ACC112 (cell line): ENCODE results near the gene ECE1.

ENCODE experiments used
- H2AFZ ChIP-seq: fragments of 200-600 bp; sonication (generic); one replicate; pipeline ENCODE4 v1.6.0; 2017; ENCODE audit warnings: antibody characterized with exemption, low read length; ENCODE audit not compliant: unreplicated experiment
- H3K27ac ChIP-seq: fragments of 200-600 bp; sonication (generic); 2 replicates; pipeline ENCODE4 v1.5.1; 2014; ENCODE audit warnings: low read depth, mild to moderate bottlenecking, antibody characterized with exemption, low read length, moderate library complexity
- H3K27me3 ChIP-seq: fragments of 200-600 bp; sonication (generic); 2 replicates; pipeline ENCODE4 v1.6.1; 2014; ENCODE audit warnings: mild to moderate bottlenecking, antibody characterized with exemption, low read length, moderate library complexity, mixed read lengths; ENCODE audit not compliant: insufficient read depth
- H3K36me3 ChIP-seq: fragments of 200-600 bp; sonication (generic); 2 replicates; pipeline ENCODE4 v1.6.1; 2016; ENCODE audit warnings: mild to moderate bottlenecking, antibody characterized with exemption, low read length, moderate library complexity, mixed read lengths; ENCODE audit not compliant: insufficient read depth
- H3K4me1 ChIP-seq: fragments of 200-600 bp; sonication (generic); one replicate; pipeline ENCODE4 v1.6.1; 2016; ENCODE audit warnings: low read length, mixed read lengths; ENCODE audit not compliant: insufficient read depth, unreplicated experiment, control insufficient read depth
- H3K4me3 ChIP-seq: fragments of 200-600 bp; sonication (generic); 2 replicates; pipeline ENCODE4 v1.5.1; 2014; ENCODE audit warnings: mild to moderate bottlenecking, low read depth, low read length
- H3K79me2 ChIP-seq: fragments of 200-600 bp; sonication (generic); one replicate; pipeline ENCODE4 v1.6.0; 2016; ENCODE audit warnings: low read length; ENCODE audit not compliant: control insufficient read depth, unreplicated experiment, insufficient read depth

ECE1 gene

GRCh38 chr1:21324368-21325141, 34.3 kb upstream of the ECE1 start:
- H3K27ac ChIP-seq, result peak overlapping the region; percentile 90
- 0 out of 2 replicates have a peak, but pooled peaks cover 3% of the 10 kb centered on the region for H3K36me3 ChIP-seq
- H3K4me1 ChIP-seq, result peaks cover 64% of the 10 kb centered on the region
- H3K4me3 ChIP-seq, result peak overlapping the region; percentile 7; the same call in 1 of the 2 replicates
- no peaks in the 10 kb centered on the region for H3K27me3 ChIP-seq
- H3K79me2 ChIP-seq, result peaks cover 52% of the 10 kb centered on the region
- H2AFZ ChIP-seq, result no peak overlapping the region

- H3K4me3 ChIP-seq, result no peak overlapping the region
- no peaks in the 10 kb centered on the region for H3K27me3 ChIP-seq
- peaks cover 78% of the 10 kb centered on the region for H3K4me1 ChIP-seq
- H3K27ac ChIP-seq, result peak overlapping the region; percentile 90
- peak overlapping the region; percentile 18 for H2AFZ ChIP-seq
- 0 out of 2 replicates have a peak, but pooled peaks cover 2% of the 10 kb centered on the region for H3K36me3 ChIP-seq
- peaks cover 57% of the 10 kb centered on the region for H3K79me2 ChIP-seq
Measured at GRCh38 chr1:21323091-21323490, 32.8 kb upstream of the ECE1 start.

GRCh38 chr1:21322681-21323016, 32.4 kb upstream of the ECE1 start:
- Histone ChIP-seq H3K27ac (peak overlapping the region; percentile 90), H3K4me1 (peaks cover 83% of the 10 kb centered on the region), H3K79me2 (peaks cover 57% of the 10 kb centered on the region), H2AFZ (no peak overlapping the region), H3K4me3 (no peak overlapping the region), H3K36me3 (no peaks in the 10 kb centered on the region), H3K27me3 (no peaks in the 10 kb centered on the region)

GRCh38 chr1:21321963-21322680, 31.9 kb upstream of the ECE1 start:
- no peaks in the 10 kb centered on the region for H3K36me3 ChIP-seq
- peak overlapping the region; percentile 90 for H3K27ac ChIP-seq

GRCh38 chr1:21320410-21321108, 30.3 kb upstream of the ECE1 start:
- H3K79me2 ChIP-seq, result peaks cover 42% of the 10 kb centered on the region
- no peak overlapping the region for H3K27ac ChIP-seq
- H3K27me3 ChIP-seq, result no peaks in the 10 kb centered on the region
- H2AFZ ChIP-seq, result no peak overlapping the region
- no peaks in the 10 kb centered on the region for H3K36me3 ChIP-seq
- H3K4me1 ChIP-seq, result peaks cover 83% of the 10 kb centered on the region
- no peak overlapping the region for H3K4me3 ChIP-seq

More at GRCh38 chr1:21321963-21322680, 31.9 kb upstream of the ECE1 start:
- no peak overlapping the region for H3K4me3 ChIP-seq
- peaks cover 88% of the 10 kb centered on the region for H3K4me1 ChIP-seq
- H3K27me3 ChIP-seq, result no peaks in the 10 kb centered on the region
- no peak overlapping the region for H2AFZ ChIP-seq
- peaks cover 53% of the 10 kb centered on the region for H3K79me2 ChIP-seq

GRCh38 chr1:21319447-21320407, 29.5 kb upstream of the ECE1 start:
- H3K79me2 ChIP-seq, result peaks cover 49% of the 10 kb centered on the region
- peaks cover 75% of the 10 kb centered on the region for H3K4me1 ChIP-seq
- peak overlapping the region; percentile 75 for H3K27ac ChIP-seq
- no peak overlapping the region for H3K4me3 ChIP-seq
- no peak overlapping the region for H2AFZ ChIP-seq
- H3K36me3 ChIP-seq, result no peaks in the 10 kb centered on the region
- H3K27me3 ChIP-seq, result no peaks in the 10 kb centered on the region

GRCh38 chr1:21318714-21319159, 28.5 kb upstream of the ECE1 start:
- no peak overlapping the region for H2AFZ ChIP-seq
- no peaks in the 10 kb centered on the region for H3K27me3 ChIP-seq
- H3K4me1 ChIP-seq, result peaks cover 76% of the 10 kb centered on the region
- no peaks in the 10 kb centered on the region for H3K36me3 ChIP-seq
- no peak overlapping the region for H3K4me3 ChIP-seq
- peak overlapping the region; percentile 75 for H3K27ac ChIP-seq
- peaks cover 59% of the 10 kb centered on the region for H3K79me2 ChIP-seq

GRCh38 chr1:21318057-21318713, 27.9 kb upstream of the ECE1 start:
- H3K4me1 ChIP-seq, result peaks cover 78% of the 10 kb centered on the region
- H3K27ac ChIP-seq, result peak overlapping the region; percentile 75; the same call in 1 of the 2 replicates
- H3K4me3 ChIP-seq, result no peak overlapping the region

GRCh38 chr1:21317690-21318043, 27.4 kb upstream of the ECE1 start:
- no peak overlapping the region for H2AFZ ChIP-seq
- H3K4me1 ChIP-seq, result peaks cover 77% of the 10 kb centered on the region
- H3K27ac ChIP-seq, result peak overlapping the region; percentile 75
- H3K27me3 ChIP-seq, result no peaks in the 10 kb centered on the region
- no peak overlapping the region for H3K4me3 ChIP-seq
- peaks cover 68% of the 10 kb centered on the region for H3K79me2 ChIP-seq
- no peaks in the 10 kb centered on the region for H3K36me3 ChIP-seq

More at GRCh38 chr1:21318057-21318713, 27.9 kb upstream of the ECE1 start:
- Histone ChIP-seq H3K79me2 (peaks cover 64% of the 10 kb centered on the region), H3K36me3 (no peaks in the 10 kb centered on the region), H2AFZ (no peak overlapping the region), H3K27me3 (no peaks in the 10 kb centered on the region)
